Epithelial cell of esophagus (primary cell): ENCODE data around the gene LRRC42.

ENCODE experiments used
- DNase-seq: peaks from one replicate; pipeline ENCODE4 v3.0.0; 2010; ENCODE audit warnings: low read depth
- H3K4me3 ChIP-seq: 2 replicates; pipeline ENCODE4 v1.5.1; 2011; ENCODE audit warnings: mild to moderate bottlenecking, low read length, control low read depth
- CTCF ChIP-seq: IDR thresholded peaks from 2 replicates; pipeline ENCODE4 v1.5.1; 2011; ENCODE audit warnings: low read depth, mild to moderate bottlenecking, low read length, control low read depth, inconsistent platforms; ENCODE audit not compliant: insufficient read depth; ENCODE audit errors: missing control alignments

The LRRC42 gene

GRCh38 chr1:53929246-53929960 is 16.7 kb upstream of the LRRC42 start:
- no peak for DNase-seq
- no peak overlapping the region for H3K4me3 ChIP-seq
- no peak for TF ChIP-seq CTCF

- no peak overlapping the region for H3K4me3 ChIP-seq
- TF ChIP-seq CTCF, result no peak
- no peak for DNase-seq
Observed at GRCh38 chr1:53930932-53931331, 15.2 kb upstream of the LRRC42 start.

GRCh38 chr1:53931523-53931922 is 14.6 kb upstream of the LRRC42 start:
- no peak for DNase-seq
- no peak for TF ChIP-seq CTCF

GRCh38 chr1:53934170-53934765 is 11.9 kb upstream of the LRRC42 start:
- TF ChIP-seq CTCF, result no peak

More at GRCh38 chr1:53931523-53931922, 14.6 kb upstream of the LRRC42 start:
- H3K4me3 ChIP-seq, result no peak overlapping the region

GRCh38 chr1:53936430-53936829 is 9.7 kb upstream of the LRRC42 start:
- DNase-seq, result no peak
- H3K4me3 ChIP-seq, result no peak overlapping the region
- TF ChIP-seq CTCF, result no peak

More at GRCh38 chr1:53934170-53934765, 11.9 kb upstream of the LRRC42 start:
- H3K4me3 ChIP-seq, result no peak overlapping the region
- no peak for DNase-seq

GRCh38 chr1:53938136-53938830 is 7.9 kb upstream of the LRRC42 start:
- H3K4me3 ChIP-seq, result no peak overlapping the region
- peak; percentile 38 for DNase-seq
- no peak for TF ChIP-seq CTCF
